Esophagus mucosa (tissue), 1 donor: ENCODE measurements around the gene MRM3. TPM values are rescaled to one million over a fixed set of nuclear protein-coding genes. Genes with fewer than 3 reads are reported as not detected.
"Not testable (repeated sequence)": the region's sequence is repeated elsewhere in the genome, so short reads cannot be mapped to it uniquely, and the experiment has no call there.

Experiments
- ATAC-seq: fragments of 200-7000 bp; cut with Tn5 transposase; one replicate; pipeline ENCODE4 v1.9.1; 2020
- total RNA-seq: library from RNA; stranded (reverse); gene quantifications from one replicate; pipeline ENCODE4 v1.2.4, GENCODE V29; 2023
- donor health status: DM: yes; HTN: yes; CAD: no.

The MRM3 gene
- total RNA-seq, 1 donor from 2014 or later = 12.6 TPM

- ATAC-seq = no peak
Observed at GRCh38 chr17:797236-797840, 15.2 kb downstream of the MRM3 start.

DNA sequence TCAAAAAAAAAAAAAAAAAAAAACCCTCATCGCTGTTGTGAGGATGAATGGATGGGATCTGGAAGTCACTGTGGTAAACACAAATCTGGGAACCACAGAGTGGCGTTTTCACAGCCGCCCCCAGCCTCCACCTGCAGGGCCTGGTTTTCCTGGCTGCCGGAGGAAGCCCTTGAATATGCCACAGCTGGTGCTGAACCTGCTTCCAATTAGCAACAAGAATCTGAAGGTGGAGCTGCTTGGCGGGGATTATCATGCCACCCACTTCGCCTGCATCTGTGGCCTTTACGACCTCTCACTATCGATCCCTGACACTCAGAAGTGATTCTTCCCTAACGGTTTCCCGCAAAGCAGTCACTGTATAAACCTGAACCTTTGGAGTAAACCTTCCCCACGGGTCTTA, 16.1 kb downstream of the MRM3 start:
- ATAC-seq = no peak

- no peak for ATAC-seq
Observed at GRCh38 chr17:799261-799660, 17.1 kb downstream of the MRM3 start.

GRCh38 chr17:800446-801242, 18.5 kb downstream of the MRM3 start:
- no peak for ATAC-seq

DNA sequence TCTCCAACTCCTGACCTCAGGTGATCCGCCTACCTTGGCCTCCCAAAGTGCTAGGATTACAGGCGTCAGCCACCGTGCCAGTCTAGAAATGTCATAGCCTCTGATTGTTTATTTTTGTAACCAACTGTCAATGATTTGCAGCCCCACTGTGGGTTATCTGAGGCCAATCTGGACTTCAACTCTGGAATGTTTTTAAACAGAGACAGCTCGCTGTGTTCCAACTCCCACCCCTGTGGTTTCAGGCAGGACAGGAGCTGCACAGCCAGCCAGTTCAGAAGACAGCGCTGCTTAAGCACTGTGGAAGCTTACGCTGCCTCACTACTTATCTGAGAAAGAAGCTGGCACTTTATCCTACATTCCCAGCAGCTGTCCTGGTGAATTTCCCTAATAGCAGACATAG, 19.5 kb downstream of the MRM3 start:
- no peak for ATAC-seq

- ATAC-seq = no peak
Observed at GRCh38 chr17:802481-802880, 20.3 kb downstream of the MRM3 start.

DNA sequence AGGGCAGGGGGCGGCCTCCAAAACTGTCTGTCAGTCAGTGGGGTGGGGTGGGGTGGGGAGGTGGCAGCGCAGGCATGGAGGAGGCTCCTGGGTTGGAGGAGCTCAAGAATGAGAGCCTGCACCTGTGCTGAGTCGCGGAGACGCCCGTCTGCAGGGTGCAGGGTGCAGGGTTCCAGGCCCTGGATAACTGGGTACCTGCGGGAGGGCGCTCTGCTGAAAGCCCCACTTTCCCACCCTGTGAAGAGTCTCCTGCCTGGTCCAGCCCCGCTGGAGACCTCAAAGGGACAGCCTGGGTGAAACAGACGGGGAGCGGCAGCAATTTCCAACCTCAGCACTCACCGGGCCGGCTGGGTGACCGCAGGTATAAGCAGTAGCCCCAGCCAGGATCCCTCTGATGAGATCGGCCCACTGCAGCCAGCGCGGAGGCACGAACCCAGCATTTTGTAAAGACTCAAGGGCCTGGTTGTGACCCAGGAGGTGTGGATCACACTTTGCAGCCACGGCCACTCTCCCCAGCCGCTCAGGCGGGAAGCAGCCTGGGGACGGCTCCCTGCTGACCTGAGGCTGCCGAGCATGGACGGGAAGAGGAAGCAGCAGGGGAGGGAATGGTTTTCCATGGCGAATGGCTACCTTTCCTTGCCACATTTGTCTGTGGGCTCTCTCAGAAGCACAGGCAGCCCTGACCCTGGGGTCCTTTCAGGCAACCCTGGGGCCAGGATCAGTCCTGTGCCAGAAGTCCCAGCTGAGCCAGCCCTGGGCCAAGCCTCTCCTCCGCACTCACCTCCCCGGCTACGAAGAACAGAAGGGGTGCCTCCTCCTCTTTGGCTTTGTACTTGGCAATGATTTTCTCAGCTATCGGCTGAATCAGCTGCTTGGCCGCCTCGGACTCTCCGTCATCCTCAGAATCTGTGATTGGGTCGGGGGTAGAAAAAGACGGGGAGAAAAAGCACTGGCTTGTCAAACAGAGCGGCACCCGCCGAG, 21.0 kb downstream of the MRM3 start:
- ATAC-seq = no peak

- ATAC-seq = no peak
Observed at GRCh38 chr17:804541-805435, 22.6 kb downstream of the MRM3 start.

DNA sequence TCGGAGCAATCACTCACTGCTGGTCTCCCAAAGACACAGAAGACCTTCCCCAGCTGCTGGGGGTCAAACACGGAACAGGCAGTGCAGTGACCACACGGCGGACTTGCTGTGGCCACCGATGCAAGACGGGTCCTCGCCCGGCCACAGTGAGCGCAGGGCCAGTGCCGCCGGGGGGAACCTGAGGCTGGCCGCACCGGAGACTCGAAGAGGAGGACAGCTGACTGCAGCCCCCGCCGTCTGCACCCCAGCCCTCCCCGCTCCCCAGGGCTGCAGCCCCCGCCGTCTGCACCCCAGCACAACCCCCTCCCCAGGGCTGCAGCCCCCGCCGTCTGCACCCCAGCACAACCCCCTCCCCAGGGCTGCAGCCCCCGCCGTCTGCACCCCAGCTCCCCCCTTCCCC, 23.7 kb downstream of the MRM3 start:
- ATAC-seq = not testable (repeated sequence)

GRCh38 chr17:806346-806745, 24.2 kb downstream of the MRM3 start:
- no peak for ATAC-seq

GRCh38 chr17:806781-807522, 24.8 kb downstream of the MRM3 start:
- ATAC-seq = no peak

DNA sequence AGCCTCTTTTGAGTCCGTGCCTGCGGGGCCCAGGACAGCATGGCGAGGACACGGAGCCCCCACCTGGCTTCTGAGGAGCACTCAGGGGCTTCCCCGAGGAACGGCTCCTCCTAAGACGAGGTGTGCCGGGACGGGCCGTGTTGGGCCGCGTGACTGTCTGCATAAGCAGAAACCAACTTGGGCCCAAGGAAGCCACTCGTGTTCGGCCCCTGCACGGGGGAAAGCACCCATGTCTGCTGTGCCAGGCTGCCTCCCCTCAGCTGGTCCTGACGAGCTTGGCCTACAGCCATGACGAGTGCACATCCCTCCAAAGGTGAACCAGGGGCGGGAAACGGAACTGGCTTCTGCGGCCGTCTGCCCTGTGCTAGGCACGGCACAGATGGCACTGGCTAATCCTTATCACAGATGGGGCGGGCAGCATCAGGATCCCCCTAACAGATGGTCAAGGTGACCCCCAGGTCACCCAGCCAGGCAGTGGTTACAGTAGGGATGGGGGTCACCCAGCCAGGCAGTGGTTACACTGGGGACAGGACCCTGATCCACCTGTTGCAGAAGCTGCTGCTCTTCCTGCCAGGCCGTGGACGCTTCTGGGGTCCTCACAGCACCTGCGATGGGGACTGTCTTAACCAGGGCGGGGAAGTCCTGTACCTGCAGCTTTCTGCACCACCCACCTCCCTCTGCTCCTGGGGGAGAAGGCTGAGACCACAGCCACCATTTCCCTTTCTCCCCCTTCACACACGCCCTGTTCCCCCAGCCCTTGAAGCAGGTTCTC, 25.6 kb downstream of the MRM3 start:
- ATAC-seq = no peak

DNA sequence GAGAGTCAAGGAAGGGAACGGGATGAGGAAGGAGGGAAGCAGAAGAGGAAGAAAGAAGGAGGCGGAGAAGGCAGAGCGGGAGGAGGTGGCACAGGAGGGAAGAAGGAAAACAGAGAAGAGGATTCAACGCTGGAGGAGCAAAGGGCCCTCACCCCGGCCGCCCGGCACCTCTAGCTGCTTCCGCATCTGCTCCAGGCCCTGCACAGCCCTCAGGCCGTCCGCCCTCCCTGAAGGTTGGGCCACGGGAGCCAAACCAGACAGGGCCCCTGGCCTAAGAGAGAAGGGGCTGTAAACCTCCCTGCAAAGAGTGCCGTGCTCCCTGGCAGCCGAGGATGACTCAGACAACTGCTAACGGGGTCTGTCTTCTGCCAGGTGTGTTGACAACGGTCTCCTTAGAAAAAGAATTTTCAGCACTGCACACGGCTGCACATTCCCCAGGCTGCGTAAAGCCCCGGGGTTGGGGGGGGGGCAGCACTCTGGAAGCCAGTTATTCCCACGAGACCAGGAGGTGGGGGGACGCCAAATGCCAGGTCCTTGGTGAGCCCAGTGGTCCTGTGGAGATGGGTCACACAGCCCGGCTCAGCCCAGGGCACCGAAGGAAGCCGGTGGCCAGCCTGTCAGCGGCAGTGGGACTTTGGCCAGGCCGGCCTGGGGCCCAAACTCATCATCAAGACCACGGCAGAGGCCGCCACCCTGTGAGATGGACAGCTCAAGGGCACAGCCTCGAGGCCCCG, 29.1 kb downstream of the MRM3 start:
- ATAC-seq = peak; percentile 20

DNA sequence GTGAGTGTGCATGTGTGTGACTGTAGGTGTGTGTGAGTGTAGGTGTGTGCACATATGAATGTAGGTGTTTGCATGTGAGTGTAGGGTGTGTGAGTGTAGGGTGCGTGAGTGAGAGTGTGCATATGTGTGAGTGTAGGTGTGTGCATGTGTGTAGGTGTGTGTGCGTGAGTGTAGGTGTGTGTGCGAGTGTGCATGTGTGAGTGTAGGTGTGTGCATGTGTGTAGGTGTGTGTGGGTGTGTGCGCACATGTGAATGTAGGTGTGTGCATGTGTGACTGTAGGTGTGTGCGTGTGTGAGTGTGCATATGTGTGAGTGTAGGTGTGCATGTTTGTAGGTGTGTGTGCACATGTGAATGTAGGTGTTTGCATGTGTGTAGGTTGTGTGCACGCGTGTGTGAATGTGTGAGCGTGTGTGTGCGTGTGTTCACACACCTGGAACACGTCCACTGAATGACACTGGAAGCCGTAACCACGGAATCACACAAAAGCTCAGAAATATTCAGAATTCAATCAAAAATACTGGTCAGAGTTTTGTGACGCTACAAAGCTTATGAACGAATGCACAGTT, 30.6 kb downstream of the MRM3 start:
- peak; percentile 32 for ATAC-seq

GRCh38 chr17:814371-814770, 32.2 kb downstream of the MRM3 start:
- ATAC-seq = peak; percentile 12

- ATAC-seq = no peak
Observed at GRCh38 chr17:819251-819650, 37.1 kb downstream of the MRM3 start.

DNA sequence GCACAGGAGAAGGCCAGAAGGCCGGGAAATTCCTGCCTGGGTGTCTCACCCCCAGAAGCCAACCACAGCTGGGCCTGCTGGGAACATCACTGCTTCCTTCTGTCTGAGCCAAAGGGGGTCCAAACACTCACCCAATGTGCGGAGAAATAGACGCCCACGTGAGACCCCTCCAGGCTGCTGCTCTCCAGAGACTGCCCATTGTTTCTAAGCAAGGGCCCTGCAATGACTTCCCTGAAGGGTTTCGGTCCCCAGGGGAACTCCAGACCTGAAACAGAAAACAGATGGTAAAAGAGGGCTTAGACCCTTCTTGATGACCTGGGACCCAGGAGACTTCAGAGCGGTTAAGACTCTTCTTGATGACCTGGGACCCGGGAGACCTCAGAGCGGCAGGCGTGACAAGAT, 41.3 kb downstream of the MRM3 start:
- no peak for ATAC-seq

- ATAC-seq = no peak
Observed at GRCh38 chr17:824378-824777, 42.2 kb downstream of the MRM3 start.

GRCh38 chr17:825216-825615, 43.1 kb downstream of the MRM3 start:
- no peak for ATAC-seq
